ENCODE measurements around the gene HS3ST3A1. TPM values are rescaled to one million over a fixed set of nuclear protein-coding genes. Genes with fewer than 3 reads are reported as not detected.

The HS3ST3A1 gene
- total RNA-seq, 1 donor from 2014 or later = 7.5 TPM

DNA sequence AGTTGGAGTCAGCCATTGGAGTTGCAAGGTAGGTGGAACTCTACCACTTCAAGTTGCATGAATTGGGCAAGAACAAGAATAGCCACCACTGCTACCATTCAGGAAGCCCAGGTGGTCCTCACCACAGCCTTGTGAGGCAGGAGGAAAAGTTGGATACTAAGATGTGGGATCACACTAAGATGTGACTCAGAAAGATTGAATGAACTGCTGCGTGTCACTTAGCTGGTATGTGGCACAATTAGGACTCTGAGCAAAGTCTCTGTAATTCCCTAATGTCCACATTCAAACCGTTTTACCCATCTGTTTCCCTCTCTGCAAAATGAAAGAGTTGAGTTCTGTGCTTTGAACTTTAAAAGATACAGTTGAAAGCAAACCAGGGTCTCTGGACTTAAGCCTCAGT, 44.7 kb upstream of the HS3ST3A1 start:
- no peak for TF ChIP-seq CTCF (IDR thresholded peaks at IDR 0.05)
- H3K27ac Mint-ChIP-seq (ENCODE audit: unreplicated experiment) = no peak overlapping the region

GRCh38 chr17:13643180-13643579, 41.5 kb upstream of the HS3ST3A1 start:
- peaks cover 4% of the 10 kb centered on the region for H3K4me1 Mint-ChIP-seq (ENCODE audit: unreplicated experiment)
- peaks cover 3% of the 10 kb centered on the region for H3K27me3 Mint-ChIP-seq (ENCODE audit: unreplicated experiment)
- no peak overlapping the region for H3K4me3 Mint-ChIP-seq (ENCODE audit: unreplicated experiment)
- no peaks in the 10 kb centered on the region for H3K9me3 Mint-ChIP-seq (ENCODE audit: unreplicated experiment)
- no peak overlapping the region for H3K27ac Mint-ChIP-seq (ENCODE audit: unreplicated experiment)
- no peak for TF ChIP-seq CTCF (IDR thresholded peaks at IDR 0.05)
- no peak for DNase-seq (ENCODE audit: extremely low spot score, unreplicated experiment)
- H3K36me3 Mint-ChIP-seq (ENCODE audit: unreplicated experiment) = no peaks in the 10 kb centered on the region

More for the DNA sequence above, 44.7 kb upstream of the HS3ST3A1 start:
- Mint-ChIP-seq H3K27me3 (ENCODE audit: unreplicated experiment) (peaks cover 3% of the 10 kb centered on the region), H3K36me3 (ENCODE audit: unreplicated experiment) (no peaks in the 10 kb centered on the region), H3K4me1 (ENCODE audit: unreplicated experiment) (no peaks in the 10 kb centered on the region), H3K9me3 (ENCODE audit: unreplicated experiment) (no peaks in the 10 kb centered on the region), H3K4me3 (ENCODE audit: unreplicated experiment) (no peak overlapping the region)
- no peak for DNase-seq (ENCODE audit: extremely low spot score, unreplicated experiment)

DNA sequence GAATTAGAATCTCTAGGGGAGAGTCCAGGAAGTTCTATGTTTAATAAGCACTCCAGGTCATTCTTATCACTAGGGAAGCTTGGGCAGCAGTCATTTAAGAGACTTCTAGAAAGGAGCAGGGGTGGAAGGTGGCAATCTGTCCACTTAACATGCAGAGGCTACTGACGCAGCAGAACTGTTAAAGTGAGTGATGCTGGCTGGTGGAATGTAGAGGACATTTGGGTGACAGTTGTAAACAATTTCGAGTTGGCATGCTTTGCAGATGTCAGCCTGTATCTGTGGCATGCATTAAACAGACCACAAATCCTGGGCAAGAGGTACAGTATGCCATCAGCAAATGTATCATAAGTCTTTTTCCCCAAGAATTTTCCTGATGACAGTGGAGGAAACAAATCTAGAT, 40.5 kb upstream of the HS3ST3A1 start:
- no peak for DNase-seq (ENCODE audit: extremely low spot score, unreplicated experiment)
- Mint-ChIP-seq H3K27ac (ENCODE audit: unreplicated experiment) (no peak overlapping the region), H3K4me1 (ENCODE audit: unreplicated experiment) (peaks cover 4% of the 10 kb centered on the region), H3K36me3 (ENCODE audit: unreplicated experiment) (no peaks in the 10 kb centered on the region), H3K9me3 (ENCODE audit: unreplicated experiment) (no peaks in the 10 kb centered on the region), H3K4me3 (ENCODE audit: unreplicated experiment) (no peak overlapping the region), H3K27me3 (ENCODE audit: unreplicated experiment) (peaks cover 3% of the 10 kb centered on the region)
- TF ChIP-seq CTCF (IDR thresholded peaks at IDR 0.05) = no peak

DNA sequence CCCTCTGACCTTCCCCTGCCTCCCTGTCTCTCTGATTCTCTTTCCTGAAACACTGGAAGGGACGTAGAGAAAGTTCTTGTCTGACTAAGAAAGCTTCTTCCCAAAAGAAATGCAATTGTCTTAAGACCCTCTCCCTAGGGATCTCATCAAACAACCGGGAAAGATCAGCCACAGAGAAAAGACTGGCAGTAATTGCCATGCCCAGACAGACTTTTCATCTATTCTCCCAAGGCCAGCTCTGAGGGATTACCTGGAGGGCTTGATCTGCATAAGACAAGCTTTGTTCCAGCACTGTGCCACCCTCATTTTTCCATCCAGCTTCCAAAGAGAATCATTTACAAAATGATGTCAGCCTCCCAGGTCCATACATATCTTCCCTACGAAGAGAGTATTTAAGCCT, 38.8 kb upstream of the HS3ST3A1 start:
- no peak for DNase-seq (ENCODE audit: extremely low spot score, unreplicated experiment)
- H3K27me3 Mint-ChIP-seq (ENCODE audit: unreplicated experiment) = peaks cover 3% of the 10 kb centered on the region
- no peak for TF ChIP-seq CTCF (IDR thresholded peaks at IDR 0.05)
- H3K9me3 Mint-ChIP-seq (ENCODE audit: unreplicated experiment) = no peaks in the 10 kb centered on the region
- H3K27ac Mint-ChIP-seq (ENCODE audit: unreplicated experiment) = no peak overlapping the region
- H3K4me3 Mint-ChIP-seq (ENCODE audit: unreplicated experiment) = no peak overlapping the region
- no peaks in the 10 kb centered on the region for H3K36me3 Mint-ChIP-seq (ENCODE audit: unreplicated experiment)
- H3K4me1 Mint-ChIP-seq (ENCODE audit: unreplicated experiment) = peaks cover 4% of the 10 kb centered on the region

DNA sequence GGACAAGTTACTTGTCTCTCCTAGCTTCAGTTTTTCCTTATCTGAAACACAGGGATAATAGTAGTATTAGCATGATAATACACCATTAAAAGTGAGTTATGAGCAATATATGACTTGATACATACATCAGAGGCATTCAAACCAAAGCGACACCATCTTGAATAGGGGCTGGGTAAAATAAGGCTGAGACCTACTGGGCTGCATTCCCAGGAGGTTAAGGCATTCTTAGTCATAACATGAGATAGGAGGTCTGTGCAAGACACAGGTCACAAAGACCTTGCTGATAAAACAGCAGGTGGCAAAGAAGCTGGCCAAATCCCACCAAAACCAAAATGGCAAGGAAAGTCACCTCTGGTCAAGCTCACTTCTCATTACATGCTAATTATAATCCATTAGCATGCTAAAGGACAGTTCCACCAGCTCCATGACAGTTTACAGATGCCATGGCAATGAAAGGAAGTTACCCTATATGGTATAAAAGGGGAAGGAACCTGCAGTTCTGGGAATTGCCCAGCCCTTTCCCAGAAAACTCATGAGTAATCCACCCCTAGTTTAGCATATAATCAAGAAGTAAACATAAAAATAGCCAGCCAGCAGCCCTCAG, 37.2 kb upstream of the HS3ST3A1 start:
- Mint-ChIP-seq H3K36me3 (ENCODE audit: unreplicated experiment) (no peaks in the 10 kb centered on the region), H3K27ac (ENCODE audit: unreplicated experiment) (no peak overlapping the region), H3K9me3 (ENCODE audit: unreplicated experiment) (no peaks in the 10 kb centered on the region), H3K4me3 (ENCODE audit: unreplicated experiment) (no peak overlapping the region), H3K4me1 (ENCODE audit: unreplicated experiment) (peaks cover 4% of the 10 kb centered on the region), H3K27me3 (ENCODE audit: unreplicated experiment) (peaks cover 3% of the 10 kb centered on the region)
- no peak for DNase-seq (ENCODE audit: extremely low spot score, unreplicated experiment)
- TF ChIP-seq CTCF (IDR thresholded peaks at IDR 0.05) = no peak

All from osteocyte (in vitro differentiated cells).